Osteoblast (primary cell): ENCODE data around the gene ACAP1. TPM values are rescaled to one million over a fixed set of nuclear protein-coding genes. Genes with fewer than 3 reads are reported as not detected.
A peak's percentile ranks its signal among the peaks of the same experiment; 100 is the strongest.
"Not testable (repeated sequence)": the region's sequence is repeated elsewhere in the genome, so short reads cannot be mapped to it uniquely, and the experiment has no call there.

Experiments
- DNase-seq: peaks from one replicate; pipeline ENCODE4 v3.0.0; 2011; ENCODE audit warnings: low spot score, mixed read lengths; ENCODE audit not compliant: insufficient read length; ENCODE audit errors: missing footprints
- H2AFZ ChIP-seq: 2 replicates; pipeline ENCODE4 v1.6.0; 2011; ENCODE audit warnings: mild to moderate bottlenecking, low read length
- H3K27ac ChIP-seq: 2 replicates; pipeline ENCODE4 v1.5.1; 2011; ENCODE audit warnings: mild to moderate bottlenecking, low read depth, low read length, moderate library complexity
- H3K27me3 ChIP-seq: 2 replicates; pipeline ENCODE4 v1.6.0; 2012; ENCODE audit warnings: mild to moderate bottlenecking, control low read depth, inconsistent platforms, low read length, moderate library complexity; ENCODE audit not compliant: insufficient read depth
- H3K36me3 ChIP-seq: 2 replicates; pipeline ENCODE4 v1.5.1; 2011; ENCODE audit warnings: mild to moderate bottlenecking, low read length, control low read depth, moderate library complexity; ENCODE audit not compliant: insufficient read depth
- H3K4me1 ChIP-seq: 2 replicates; pipeline ENCODE4 v1.5.1; 2011; ENCODE audit warnings: mild to moderate bottlenecking, low read length, control low read depth, moderate library complexity; ENCODE audit not compliant: insufficient read depth
- H3K4me2 ChIP-seq: 2 replicates; pipeline ENCODE4 v1.6.0; 2011; ENCODE audit warnings: mild to moderate bottlenecking, low read length; ENCODE audit not compliant: insufficient read depth
- H3K4me3 ChIP-seq: fragments of 200-600 bp; sonication (generic); 3 replicates; pipeline ENCODE4 v1.5.1; 2012; ENCODE audit warnings: mild to moderate bottlenecking, low read length, inconsistent platforms; ENCODE audit not compliant: insufficient read depth
- H3K79me2 ChIP-seq: 2 replicates; pipeline ENCODE4 v1.6.0; 2012; ENCODE audit warnings: mild to moderate bottlenecking, low read length, control low read depth, inconsistent platforms; ENCODE audit not compliant: insufficient read depth
- H3K9me3 ChIP-seq: 2 replicates; pipeline ENCODE4 v1.5.1; 2011; ENCODE audit warnings: low read depth, low read length, control low read depth
- H4K20me1 ChIP-seq: 2 replicates; pipeline ENCODE4 v1.6.0; 2012; ENCODE audit warnings: mild to moderate bottlenecking, low read length, control low read depth; ENCODE audit not compliant: insufficient read depth
- CTCF ChIP-seq: IDR thresholded peaks from 2 replicates; pipeline ENCODE4 v1.5.1; 2011; ENCODE audit warnings: mild to moderate bottlenecking, low read depth, low read length, moderate library complexity; ENCODE audit errors: extremely low read depth
- total RNA-seq: library from RNA; depleted of rRNA; stranded (reverse); fragments of >200 nt; gene quantifications from 2 replicates; pipeline ENCODE4 v1.2.3, GENCODE V29; 2012

ACAP1 gene
- total RNA-seq, 1 donor: not detected

GRCh38 chr17:7363311-7363710, 27.0 kb downstream of the ACAP1 start:
- no peak overlapping the region for H3K4me2 ChIP-seq
- no peaks in the 10 kb centered on the region for H3K79me2 ChIP-seq
- H3K4me1 ChIP-seq: no peaks in the 10 kb centered on the region
- no peaks in the 10 kb centered on the region for H3K27me3 ChIP-seq
- no peak overlapping the region for H2AFZ ChIP-seq
- H3K4me3 ChIP-seq: no peak overlapping the region
- no peaks in the 10 kb centered on the region for H3K9me3 ChIP-seq
- no peak overlapping the region for H3K27ac ChIP-seq
- no peaks in the 10 kb centered on the region for H4K20me1 ChIP-seq
- DNase-seq: peak; percentile 66
- TF ChIP-seq CTCF: no peak
- H3K36me3 ChIP-seq: no peaks in the 10 kb centered on the region

- H3K4me3 ChIP-seq, H2AFZ ChIP-seq, H3K4me1 ChIP-seq, H3K79me2 ChIP-seq, H3K9me3 ChIP-seq, H3K4me2 ChIP-seq, H4K20me1 ChIP-seq, H3K36me3 ChIP-seq, H3K27ac ChIP-seq: not testable (repeated sequence)
- peak; percentile 25 for DNase-seq
- peaks cover 17% of the 10 kb centered on the region for H3K27me3 ChIP-seq
Observed at GRCh38 chr17:7365963-7366362, 29.6 kb downstream of the ACAP1 start.

GRCh38 chr17:7367083-7367482, 30.8 kb downstream of the ACAP1 start:
- H3K4me1 ChIP-seq: no peaks in the 10 kb centered on the region
- DNase-seq: no peak
- no peak overlapping the region for H3K27ac ChIP-seq
- no peaks in the 10 kb centered on the region for H3K36me3 ChIP-seq
- no peaks in the 10 kb centered on the region for H4K20me1 ChIP-seq
- H3K9me3 ChIP-seq: no peaks in the 10 kb centered on the region
- H2AFZ ChIP-seq: no peak overlapping the region
- H3K4me3 ChIP-seq: no peak overlapping the region
- TF ChIP-seq CTCF: no peak
- H3K27me3 ChIP-seq: peaks cover 17% of the 10 kb centered on the region
- H3K79me2 ChIP-seq: no peaks in the 10 kb centered on the region
- H3K4me2 ChIP-seq: no peak overlapping the region

- H3K79me2 ChIP-seq: no peaks in the 10 kb centered on the region
- peaks cover 17% of the 10 kb centered on the region for H3K27me3 ChIP-seq
- no peaks in the 10 kb centered on the region for H3K9me3 ChIP-seq
- H3K4me3 ChIP-seq: no peak overlapping the region
- H3K4me2 ChIP-seq: no peak overlapping the region
- TF ChIP-seq CTCF: no peak
- no peak overlapping the region for H3K27ac ChIP-seq
- DNase-seq: no peak
- H2AFZ ChIP-seq: no peak overlapping the region
- no peaks in the 10 kb centered on the region for H4K20me1 ChIP-seq
- no peaks in the 10 kb centered on the region for H3K36me3 ChIP-seq
- no peaks in the 10 kb centered on the region for H3K4me1 ChIP-seq
Observed at GRCh38 chr17:7367918-7368598, 31.7 kb downstream of the ACAP1 start.

- H3K36me3 ChIP-seq, DNase-seq, H3K4me3 ChIP-seq: not testable (repeated sequence)
Observed at GRCh38 chr17:7368599-7368994, 32.3 kb downstream of the ACAP1 start.

More at GRCh38 chr17:7368599-7368994, 32.3 kb downstream of the ACAP1 start:
- H3K4me2 ChIP-seq, H3K4me1 ChIP-seq, H3K27ac ChIP-seq, H3K9me3 ChIP-seq, H4K20me1 ChIP-seq, H2AFZ ChIP-seq, H3K79me2 ChIP-seq: not testable (repeated sequence)
- H3K27me3 ChIP-seq: peaks cover 17% of the 10 kb centered on the region
